Mammary epithelial cell (primary cell): Measurements from ENCODE around the gene ZBED4.

Experiments used
- EZH2 ChIP-seq: IDR thresholded peaks from 2 replicates; pipeline ENCODE4 v1.6.1; 2012; ENCODE audit warnings: low read length, inconsistent platforms, borderline replicate concordance
- TF ChIP-seq, protein P1 (sequence below), 2 donors: IDR thresholded peaks in 1 of 2; conservative IDR thresholded peaks in 1 of 2; 2 replicates each; pipeline ENCODE4 v1.5.1; 2011 to 2012; ENCODE audit warnings: inconsistent platforms in 2 of 2, low read length in 2 of 2, mild to moderate bottlenecking in 2 of 2, control low read depth in 1 of 2, low read depth in 1 of 2; ENCODE audit not compliant: insufficient read depth in 1 of 2; ENCODE audit errors: extremely low read depth in 1 of 2

GRCh38 chr22:49852898-49853894, at the start of gene ZBED4:
- TF ChIP-seq, protein P1, sequence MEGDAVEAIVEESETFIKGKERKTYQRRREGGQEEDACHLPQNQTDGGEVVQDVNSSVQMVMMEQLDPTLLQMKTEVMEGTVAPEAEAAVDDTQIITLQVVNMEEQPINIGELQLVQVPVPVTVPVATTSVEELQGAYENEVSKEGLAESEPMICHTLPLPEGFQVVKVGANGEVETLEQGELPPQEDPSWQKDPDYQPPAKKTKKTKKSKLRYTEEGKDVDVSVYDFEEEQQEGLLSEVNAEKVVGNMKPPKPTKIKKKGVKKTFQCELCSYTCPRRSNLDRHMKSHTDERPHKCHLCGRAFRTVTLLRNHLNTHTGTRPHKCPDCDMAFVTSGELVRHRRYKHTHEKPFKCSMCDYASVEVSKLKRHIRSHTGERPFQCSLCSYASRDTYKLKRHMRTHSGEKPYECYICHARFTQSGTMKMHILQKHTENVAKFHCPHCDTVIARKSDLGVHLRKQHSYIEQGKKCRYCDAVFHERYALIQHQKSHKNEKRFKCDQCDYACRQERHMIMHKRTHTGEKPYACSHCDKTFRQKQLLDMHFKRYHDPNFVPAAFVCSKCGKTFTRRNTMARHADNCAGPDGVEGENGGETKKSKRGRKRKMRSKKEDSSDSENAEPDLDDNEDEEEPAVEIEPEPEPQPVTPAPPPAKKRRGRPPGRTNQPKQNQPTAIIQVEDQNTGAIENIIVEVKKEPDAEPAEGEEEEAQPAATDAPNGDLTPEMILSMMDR (conservative IDR thresholded peaks at IDR 0.05 in 1 of 2, IDR thresholded peaks at IDR 0.05 in 1 of 2; ENCODE audit: extremely low read depth in 1 of 2, insufficient read depth in 1 of 2, low read depth in 1 of 2, low read length in 2 of 2), result no peak
- TF ChIP-seq EZH2, result no peak
